ENCODE data around the gene FBXL7. TPM values are rescaled to one million over a fixed set of nuclear protein-coding genes. Genes with fewer than 3 reads are reported as not detected.

FBXL7 gene
- total and polyA plus RNA-seq, 12 donors = 8.7 to 33.4 (median 23.5) TPM

DNA sequence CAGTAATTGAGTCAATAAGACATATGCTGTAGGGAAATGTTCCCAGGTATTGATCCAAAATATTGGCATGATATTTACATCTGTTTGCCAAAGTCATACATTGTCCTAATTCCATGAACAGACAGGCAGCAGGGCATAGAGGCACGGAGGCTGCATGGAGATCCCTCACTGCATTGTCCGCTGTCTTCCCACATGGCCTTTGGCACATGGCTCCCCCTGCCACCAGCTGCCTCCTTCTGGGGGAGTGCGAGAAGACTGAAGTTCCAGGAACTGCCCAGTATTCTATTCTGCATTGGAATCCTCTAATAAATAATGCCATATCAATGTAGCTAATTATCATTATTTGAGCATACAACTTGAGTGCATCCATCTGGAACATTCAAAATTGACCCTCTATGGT is 269.0 kb downstream of the FBXL7 start:
- Histone ChIP-seq H3K36me3 (no peaks in the 10 kb centered on the region), H3K4me1 (no peaks in the 10 kb centered on the region), H3K9me3 (no peaks in the 10 kb centered on the region), H3K27ac (no peak overlapping the region), H3K4me3 (no peak overlapping the region), H3K27me3 (no peaks in the 10 kb centered on the region)
- ATAC-seq (no peak), DNase-seq (no peak)
- intact Hi-C loops (cut with DNase I) = no loop called here
- TF ChIP-seq, protein P1, sequence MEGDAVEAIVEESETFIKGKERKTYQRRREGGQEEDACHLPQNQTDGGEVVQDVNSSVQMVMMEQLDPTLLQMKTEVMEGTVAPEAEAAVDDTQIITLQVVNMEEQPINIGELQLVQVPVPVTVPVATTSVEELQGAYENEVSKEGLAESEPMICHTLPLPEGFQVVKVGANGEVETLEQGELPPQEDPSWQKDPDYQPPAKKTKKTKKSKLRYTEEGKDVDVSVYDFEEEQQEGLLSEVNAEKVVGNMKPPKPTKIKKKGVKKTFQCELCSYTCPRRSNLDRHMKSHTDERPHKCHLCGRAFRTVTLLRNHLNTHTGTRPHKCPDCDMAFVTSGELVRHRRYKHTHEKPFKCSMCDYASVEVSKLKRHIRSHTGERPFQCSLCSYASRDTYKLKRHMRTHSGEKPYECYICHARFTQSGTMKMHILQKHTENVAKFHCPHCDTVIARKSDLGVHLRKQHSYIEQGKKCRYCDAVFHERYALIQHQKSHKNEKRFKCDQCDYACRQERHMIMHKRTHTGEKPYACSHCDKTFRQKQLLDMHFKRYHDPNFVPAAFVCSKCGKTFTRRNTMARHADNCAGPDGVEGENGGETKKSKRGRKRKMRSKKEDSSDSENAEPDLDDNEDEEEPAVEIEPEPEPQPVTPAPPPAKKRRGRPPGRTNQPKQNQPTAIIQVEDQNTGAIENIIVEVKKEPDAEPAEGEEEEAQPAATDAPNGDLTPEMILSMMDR (IDR thresholded peaks at IDR 0.05) = no peak
- 94 to 99% methylated on average over 3 of the region's 3 CpGs for WGBS, 2 donors

DNA sequence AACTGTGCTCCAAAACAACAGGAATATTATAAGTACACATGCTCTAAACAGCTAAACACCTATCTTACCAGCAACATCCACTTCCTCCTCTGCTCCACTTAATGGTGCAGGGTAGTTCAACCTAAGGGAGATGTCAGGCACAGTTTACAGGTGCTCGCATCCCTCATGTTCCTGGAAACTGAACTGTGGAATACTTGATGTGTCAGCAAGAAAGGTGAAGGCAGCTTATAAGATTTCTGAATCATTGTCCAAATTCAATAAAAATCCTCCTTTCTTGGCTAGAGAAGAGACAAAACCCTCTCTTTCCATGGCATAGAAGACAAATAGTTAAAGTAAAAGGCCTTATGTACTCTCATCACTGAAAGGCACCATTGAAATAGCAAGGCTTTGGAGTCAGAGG is 272.2 kb downstream of the FBXL7 start:
- Histone ChIP-seq H3K4me1 (no peaks in the 10 kb centered on the region), H3K27ac (no peak overlapping the region), H3K36me3 (no peaks in the 10 kb centered on the region), H3K27me3 (no peaks in the 10 kb centered on the region), H3K4me3 (no peak overlapping the region), H3K9me3 (no peaks in the 10 kb centered on the region)
- 100% methylated on average over 1 of the region's 1 CpG for WGBS, 2 donors
- TF ChIP-seq, protein P1 (IDR thresholded peaks at IDR 0.05) = no peak
- no peak for DNase-seq
- no peak for ATAC-seq
- intact Hi-C loops (cut with DNase I) = no loop called here

DNA sequence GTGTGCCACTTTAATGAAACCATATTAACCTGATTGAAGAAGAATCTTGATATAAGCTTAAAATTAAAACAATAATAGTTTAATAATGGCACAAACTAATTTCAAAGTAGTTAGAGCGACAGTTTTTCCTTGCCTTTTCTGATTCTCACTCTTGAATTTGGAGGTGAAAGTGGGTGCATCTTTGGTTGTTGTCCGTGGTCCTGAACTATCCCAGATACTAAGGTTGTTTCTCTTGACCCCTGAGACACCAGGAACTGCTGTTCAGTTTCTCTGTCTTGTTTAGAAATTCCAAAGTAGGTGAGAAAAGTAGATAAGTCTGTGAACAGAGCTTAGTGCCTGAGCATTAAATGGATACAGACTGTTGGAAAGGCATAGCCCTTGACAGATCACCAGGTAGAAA is 274.7 kb downstream of the FBXL7 start:
- no peaks in the 10 kb centered on the region for H3K27me3 ChIP-seq
- DNase-seq (no peak), ATAC-seq (no peak)
- WGBS, 2 donors = 73 to 75% methylated on average over 2 of the region's 2 CpGs
- TF ChIP-seq, protein P1 (IDR thresholded peaks at IDR 0.05) = no peak
- no peaks in the 10 kb centered on the region for H3K36me3 ChIP-seq
- no peak overlapping the region for H3K4me3 ChIP-seq
- no peak overlapping the region for H3K27ac ChIP-seq
- intact Hi-C loops (cut with DNase I) = no loop called here
- H3K4me1 ChIP-seq = no peaks in the 10 kb centered on the region
- no peaks in the 10 kb centered on the region for H3K9me3 ChIP-seq

- no peak overlapping the region for H3K27ac ChIP-seq
- no peaks in the 10 kb centered on the region for H3K36me3 ChIP-seq
- H3K27me3 ChIP-seq = no peaks in the 10 kb centered on the region
- DNase-seq (no peak), ATAC-seq (no peak)
- WGBS, 2 donors = 92 to 94% methylated on average over 2 of the region's 2 CpGs
- no peaks in the 10 kb centered on the region for H3K9me3 ChIP-seq
- intact Hi-C loops (cut with DNase I) = no loop called here
- TF ChIP-seq, protein P1 (IDR thresholded peaks at IDR 0.05) = no peak
- no peak overlapping the region for H3K4me3 ChIP-seq
- H3K4me1 ChIP-seq = no peaks in the 10 kb centered on the region
Measured at GRCh38 chr5:15776346-15776745, 276.4 kb downstream of the FBXL7 start.

Measured in heart right ventricle (tissue), 16 donors.